NT2/D1 (cell line): ENCODE measurements around the gene PNMA1.
A peak's percentile ranks its signal among the peaks of the same experiment; 100 is the strongest.

Experiments
- DNase-seq: peaks from one replicate; pipeline ENCODE4 v3.0.0-alpha.2; 2011; ENCODE audit warnings: low read depth, low spot score
- H3K27me3 ChIP-seq: 2 replicates; pipeline ENCODE4 v1.6.0; 2011; ENCODE audit warnings: mild to moderate bottlenecking; ENCODE audit not compliant: insufficient read length, insufficient read depth
- H3K36me3 ChIP-seq: 2 replicates; pipeline ENCODE4 v1.6.1; 2011; ENCODE audit warnings: mild to moderate bottlenecking, low read length, mixed read lengths; ENCODE audit not compliant: insufficient read depth, insufficient read length
- H3K4me1 ChIP-seq: 2 replicates; pipeline ENCODE4 v1.5.1; 2011; ENCODE audit not compliant: insufficient read depth, insufficient read length
- H3K4me3 ChIP-seq: 2 replicates; pipeline ENCODE4 v1.5.1; 2011; ENCODE audit warnings: low read depth; ENCODE audit not compliant: insufficient read length
- H3K9ac ChIP-seq: 2 replicates; pipeline ENCODE4 v1.6.0; 2011; ENCODE audit warnings: low read depth; ENCODE audit not compliant: insufficient read length
- H3K9me3 ChIP-seq: 2 replicates; pipeline ENCODE4 v1.5.1; 2011; ENCODE audit warnings: mild to moderate bottlenecking, low read length; ENCODE audit not compliant: insufficient read depth
- SUZ12 ChIP-seq: IDR thresholded peaks from 2 replicates; pipeline ENCODE4 v1.6.1; 2011; ENCODE audit not compliant: insufficient read length, insufficient read depth; ENCODE audit errors: extremely low read depth
- YY1 ChIP-seq: IDR thresholded peaks from 2 replicates; pipeline ENCODE4 v1.6.1; 2011; ENCODE audit not compliant: insufficient read length, insufficient read depth
- ZNF274 ChIP-seq: IDR thresholded peaks from 2 replicates; pipeline ENCODE4 v1.6.1; 2011; ENCODE audit warnings: mild to moderate bottlenecking, low read depth, low read length

The PNMA1 gene

DNA sequence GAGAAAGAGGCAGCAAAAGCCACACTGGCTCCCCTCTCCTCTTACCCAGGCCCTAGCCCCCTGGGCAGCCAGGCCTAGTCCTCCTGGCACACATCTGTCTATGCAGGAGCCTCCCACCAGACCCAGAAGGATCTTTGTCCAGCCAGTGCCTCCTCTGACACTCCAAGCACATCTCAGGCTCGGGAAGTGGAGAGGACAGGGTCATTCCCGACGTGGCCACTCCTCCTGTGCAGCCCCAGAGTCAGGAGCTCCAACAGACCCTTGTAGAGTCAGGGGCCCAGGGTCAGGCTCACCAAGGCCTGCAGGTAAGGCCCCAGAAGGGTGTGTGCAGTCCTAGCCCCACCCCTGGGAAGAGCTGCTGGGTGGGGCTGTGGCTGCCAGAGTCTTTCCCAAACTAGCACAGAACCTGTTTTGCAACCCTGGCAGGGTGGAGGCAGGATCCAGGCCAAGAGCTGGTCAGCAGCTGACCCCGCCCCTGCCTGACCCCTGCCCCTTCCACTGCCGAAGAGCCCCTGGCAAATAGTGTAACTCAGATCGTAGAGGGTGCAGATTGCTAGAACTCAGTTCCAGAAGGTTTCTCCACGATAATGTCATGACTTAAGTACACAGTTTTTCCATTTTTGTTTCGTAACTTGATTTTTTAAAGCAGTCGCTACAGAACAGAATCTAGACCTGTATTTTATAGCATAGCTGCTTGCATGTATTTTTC lies 26.6 kb upstream of the PNMA1 start:
- H3K4me1 ChIP-seq: peaks cover 23% of the 10 kb centered on the region

DNA sequence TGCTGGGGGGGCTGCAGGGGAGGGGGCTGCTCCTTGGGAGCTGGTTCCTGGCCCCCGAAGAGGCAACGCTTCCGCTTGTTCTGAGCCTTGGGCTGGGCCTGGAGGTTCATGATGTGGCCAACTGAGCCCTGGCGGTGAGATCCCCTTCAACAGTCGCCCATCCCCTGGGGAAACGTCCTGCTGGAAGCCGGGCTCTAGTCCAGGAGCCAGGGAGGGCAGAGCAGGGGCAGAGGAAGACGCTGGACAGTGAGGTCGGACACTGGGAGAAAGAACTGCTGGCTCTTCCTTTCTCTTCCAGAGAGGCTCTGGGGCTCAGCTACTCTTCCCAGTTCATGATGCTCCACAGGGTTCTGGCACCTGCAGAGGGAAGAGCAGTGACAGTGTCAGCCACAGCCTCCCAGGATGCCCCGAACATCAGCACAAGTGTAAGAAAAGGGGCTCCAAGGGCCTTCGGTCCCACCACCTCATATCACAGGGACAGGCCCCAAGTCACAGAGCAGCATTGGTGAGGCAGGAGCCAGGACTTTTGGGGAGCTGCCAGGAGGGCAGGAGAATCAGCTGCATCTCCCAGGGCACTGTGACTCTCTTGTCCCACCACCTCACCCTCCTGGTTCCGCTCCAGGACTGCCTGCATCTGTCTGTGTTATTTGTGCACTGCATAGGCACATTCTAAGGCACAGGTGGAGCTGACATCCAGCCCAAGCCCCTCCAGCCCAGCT lies 25.9 kb upstream of the PNMA1 start:
- H3K9ac ChIP-seq: peak overlapping the region; percentile 56
- peaks cover 38% of the 10 kb centered on the region for H3K36me3 ChIP-seq
- H3K27me3 ChIP-seq: no peaks in the 10 kb centered on the region
- H3K9me3 ChIP-seq: no peaks in the 10 kb centered on the region
- peaks cover 21% of the 10 kb centered on the region for H3K4me1 ChIP-seq
- TF ChIP-seq SUZ12 (no peak), YY1 (no peak), ZNF274 (no peak)
- no peak overlapping the region for H3K4me3 ChIP-seq
- no peak for DNase-seq

More for the DNA sequence above, 26.6 kb upstream of the PNMA1 start:
- no peak for DNase-seq
- H3K27me3 ChIP-seq: no peaks in the 10 kb centered on the region
- TF ChIP-seq ZNF274 (no peak), SUZ12 (no peak)
- H3K36me3 ChIP-seq: peaks cover 39% of the 10 kb centered on the region
- no peak overlapping the region for H3K4me3 ChIP-seq
- H3K9ac ChIP-seq: peak overlapping the region; percentile 56
- no peaks in the 10 kb centered on the region for H3K9me3 ChIP-seq

GRCh38 chr14:73739174-73739898 lies 25.2 kb upstream of the PNMA1 start:
- peaks cover 40% of the 10 kb centered on the region for H3K36me3 ChIP-seq
- H3K9me3 ChIP-seq: no peaks in the 10 kb centered on the region
- no peak overlapping the region for H3K4me3 ChIP-seq
- no peak for DNase-seq
- H3K27me3 ChIP-seq: no peaks in the 10 kb centered on the region
- no peak overlapping the region for H3K9ac ChIP-seq
- TF ChIP-seq ZNF274: no peak
- TF ChIP-seq SUZ12: no peak
- no peak for TF ChIP-seq YY1
- peaks cover 17% of the 10 kb centered on the region for H3K4me1 ChIP-seq

GRCh38 chr14:73738518-73739173 lies 24.5 kb upstream of the PNMA1 start:
- TF ChIP-seq SUZ12: no peak
- TF ChIP-seq ZNF274: no peak
- no peak for TF ChIP-seq YY1
- Histone ChIP-seq H3K9me3 (no peaks in the 10 kb centered on the region), H3K36me3 (peaks cover 42% of the 10 kb centered on the region), H3K27me3 (no peaks in the 10 kb centered on the region), H3K4me1 (peaks cover 12% of the 10 kb centered on the region), H3K4me3 (no peak overlapping the region), H3K9ac (no peak overlapping the region)
- DNase-seq: no peak

DNA sequence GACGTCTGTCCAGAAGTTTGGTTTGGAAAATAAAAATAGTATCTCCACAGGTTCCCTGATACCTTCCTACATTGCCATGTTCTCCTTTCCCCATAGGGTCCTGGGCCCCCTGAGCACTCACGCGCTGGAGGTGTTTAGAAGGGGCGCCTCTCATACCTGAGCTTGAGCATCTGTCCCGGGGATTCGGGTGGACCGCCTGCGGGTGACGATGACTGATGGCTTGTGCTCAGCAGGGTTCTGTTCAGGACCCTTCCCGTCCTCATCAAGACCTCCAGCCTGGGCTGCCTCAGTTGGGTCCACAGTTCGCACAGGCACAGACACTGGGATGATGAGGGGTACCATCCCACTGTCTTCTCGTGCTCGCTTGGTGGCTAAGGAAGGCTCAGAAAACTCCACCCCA lies 22.7 kb upstream of the PNMA1 start:
- no peak for DNase-seq
- Histone ChIP-seq H3K9me3 (no peaks in the 10 kb centered on the region), H3K36me3 (peaks cover 53% of the 10 kb centered on the region), H3K9ac (no peak overlapping the region), H3K4me1 (peaks cover 3% of the 10 kb centered on the region), H3K27me3 (no peaks in the 10 kb centered on the region), H3K4me3 (no peak overlapping the region)
- no peak for TF ChIP-seq SUZ12
- TF ChIP-seq ZNF274: no peak
- no peak for TF ChIP-seq YY1

- Histone ChIP-seq H3K9me3 (no peaks in the 10 kb centered on the region), H3K9ac (no peak overlapping the region), H3K4me1 (peaks cover 4% of the 10 kb centered on the region), H3K4me3 (no peak overlapping the region), H3K36me3 (peaks cover 57% of the 10 kb centered on the region), H3K27me3 (no peaks in the 10 kb centered on the region)
- no peak for DNase-seq
- TF ChIP-seq ZNF274 (no peak), YY1 (no peak), SUZ12 (no peak)
Observed at GRCh38 chr14:73732006-73732405, 17.8 kb upstream of the PNMA1 start.
